Stimulated activated CD8-positive, alpha-beta memory T cell treated with anti-CD3 and anti-CD28 coated beads, Interleukin-4, amount 100 ng/mL, for 48 hours (primary cell): ENCODE measurements around the gene MT1B.

ENCODE experiments used
- DNase-seq: peaks from one replicate; pipeline ENCODE4 v3.0.0-alpha.2; 2020

The MT1B gene

GRCh38 chr16:56651586-56651985 is at the start of gene MT1B:
TSS of gene MT1B (plus strand) at chr16:56651886. CDS start at chr16:56651954, 68 bp downstream.
- DNase-seq, result no peak

- no peak for DNase-seq
Observed at GRCh38 chr16:56603589-56603988, 48.1 kb upstream of the MT1B start.

- no peak for DNase-seq
Observed at GRCh38 chr16:56604966-56605365, 46.7 kb upstream of the MT1B start.

GRCh38 chr16:56605475-56605874 is 46.2 kb upstream of the MT1B start:
- DNase-seq, result no peak

- no peak for DNase-seq
Observed at GRCh38 chr16:56606071-56606475, 45.6 kb upstream of the MT1B start.

GRCh38 chr16:56606476-56607108 is 45.1 kb upstream of the MT1B start:
- DNase-seq, result no peak

- DNase-seq, result peak; percentile 34
Observed at GRCh38 chr16:56607109-56607618, 44.5 kb upstream of the MT1B start.

- DNase-seq, result no peak
Observed at GRCh38 chr16:56607675-56608042, 44.0 kb upstream of the MT1B start.

GRCh38 chr16:56608043-56608875 is 43.4 kb upstream of the MT1B start, which contains the start of gene MT2A:
TSS of gene MT2A (plus strand) at chr16:56608584. CDS start at chr16:56608656, 72 bp downstream.
- peak; percentile 94 for DNase-seq

GRCh38 chr16:56608876-56609462 is 42.7 kb upstream of the MT1B start:
- peak; percentile 51 for DNase-seq

- peak; percentile 82 for DNase-seq
Observed at GRCh38 chr16:56609463-56609921, 42.2 kb upstream of the MT1B start.

- DNase-seq, result peak; percentile 86
Observed at GRCh38 chr16:56610017-56610608, 41.6 kb upstream of the MT1B start.

- no peak for DNase-seq
Observed at GRCh38 chr16:56610609-56611111, 41.0 kb upstream of the MT1B start.

GRCh38 chr16:56611281-56611833 is 40.3 kb upstream of the MT1B start:
- peak; percentile 34 for DNase-seq

GRCh38 chr16:56613706-56614105 is 38.0 kb upstream of the MT1B start:
- no peak for DNase-seq

GRCh38 chr16:56614549-56614991 is 37.1 kb upstream of the MT1B start:
- DNase-seq, result peak; percentile 62

- no peak for DNase-seq
Observed at GRCh38 chr16:56615353-56615752, 36.3 kb upstream of the MT1B start.

- no peak for DNase-seq
Observed at GRCh38 chr16:56616608-56617211, 35.0 kb upstream of the MT1B start.

- DNase-seq, result peak; percentile 83
Observed at GRCh38 chr16:56617212-56618085, 34.2 kb upstream of the MT1B start.

- DNase-seq, result no peak
Observed at GRCh38 chr16:56618138-56618537, 33.5 kb upstream of the MT1B start.

GRCh38 chr16:56620339-56620897 is 31.3 kb upstream of the MT1B start:
- DNase-seq, result no peak
